SK-N-MC (cell line): ENCODE measurements around the gene ARL4A.

Experiments
- DNase-seq: peaks from one replicate; pipeline ENCODE4 v3.0.0-alpha.2; 2011; ENCODE audit warnings: low read depth, low spot score
- H3K27ac ChIP-seq: fragments of 200-600 bp; sonication (generic); 2 replicates; pipeline ENCODE4 v1.5.1; 2016; ENCODE audit warnings: mixed run types
- H3K36me3 ChIP-seq: fragments of 200-600 bp; sonication (generic); 2 replicates; pipeline ENCODE4 v1.6.1; 2017; ENCODE audit warnings: antibody characterized with exemption, low read length, mixed read lengths; ENCODE audit not compliant: insufficient read depth
- H3K4me3 ChIP-seq: fragments of 200-600 bp; sonication (generic); 2 replicates; pipeline ENCODE4 v1.5.1; 2016
- H3K9ac ChIP-seq: fragments of 200-600 bp; sonication (generic); 2 replicates; pipeline ENCODE4 v1.8.0; 2017; ENCODE audit warnings: mixed run types, mixed read lengths; ENCODE audit not compliant: insufficient read length
- H3K9me3 ChIP-seq: fragments of 200-600 bp; sonication (generic); 2 replicates; pipeline ENCODE4 v1.6.1; 2017; ENCODE audit warnings: low read depth, mild to moderate bottlenecking, antibody characterized with exemption, low read length, moderate library complexity, mixed read lengths
- EZH2 ChIP-seq: fragments of 200-600 bp; sonication (generic); IDR thresholded peaks from one replicate; pipeline ENCODE4 v1.6.1; 2017; ENCODE audit warnings: antibody characterized with exemption
- FOXP2 ChIP-seq: optimal IDR thresholded peaks from 2 replicates; pipeline ENCODE3; 2011; ENCODE audit warnings: mild to moderate bottlenecking, moderate library complexity; ENCODE audit not compliant: insufficient read depth; ENCODE audit errors: extremely low read length, control extremely low read depth
- POLR2AphosphoS5 ChIP-seq: IDR thresholded peaks from 2 replicates; pipeline ENCODE4 v1.6.1; 2012; ENCODE audit warnings: mild to moderate bottlenecking, low read depth, low read length, borderline replicate concordance

ARL4A gene

DNA sequence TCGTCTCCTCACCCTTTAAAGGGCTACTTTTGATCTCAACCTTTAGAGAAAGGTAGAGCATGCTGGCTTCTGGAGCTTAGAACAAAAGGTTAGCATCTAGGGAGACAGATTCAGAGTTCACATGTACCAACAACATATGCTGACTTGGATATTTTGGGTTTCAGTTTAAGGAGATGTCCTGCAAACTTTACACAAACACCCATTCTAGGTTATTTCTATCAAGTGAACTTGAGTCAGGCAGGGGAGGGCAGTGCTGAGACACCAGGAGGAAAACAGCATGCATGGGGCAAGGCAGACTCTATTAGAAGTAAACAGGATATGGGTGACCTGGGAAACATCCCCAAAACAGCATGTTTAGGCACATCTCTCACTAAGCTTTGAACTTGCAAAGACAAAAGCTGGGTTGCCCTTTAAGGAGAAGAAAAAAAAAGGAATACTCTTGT lies 43.8 kb downstream of the ARL4A start:
- TF ChIP-seq POLR2AphosphoS5 (no peak), FOXP2 (no peak), EZH2 (no peak)
- no peak for DNase-seq
- H3K36me3 ChIP-seq, result no peaks in the 10 kb centered on the region
- H3K4me3 ChIP-seq, result no peak overlapping the region
- no peak overlapping the region for H3K27ac ChIP-seq
- H3K9me3 ChIP-seq, result no peaks in the 10 kb centered on the region
- H3K9ac ChIP-seq, result no peak overlapping the region

DNA sequence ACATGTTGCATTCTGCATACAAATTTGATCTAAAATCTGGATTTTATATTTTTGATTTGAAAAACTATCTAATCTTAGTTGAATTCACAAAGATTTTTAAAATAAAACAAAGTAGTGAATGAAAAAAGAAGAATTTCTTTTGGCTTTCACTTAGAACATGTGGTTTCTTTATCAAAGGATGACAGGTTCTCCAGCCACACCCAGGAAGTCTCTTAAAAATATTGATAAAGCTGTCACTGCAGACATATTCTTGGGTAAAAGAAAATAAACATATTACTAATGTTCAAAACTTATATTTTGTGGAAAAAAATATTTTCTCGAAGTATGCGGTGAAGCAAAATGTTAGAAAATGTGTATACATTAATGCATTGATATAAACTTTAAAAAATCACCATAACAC lies 44.3 kb downstream of the ARL4A start:
- TF ChIP-seq FOXP2, result no peak
- TF ChIP-seq POLR2AphosphoS5, result no peak
- TF ChIP-seq EZH2, result no peak
- Histone ChIP-seq H3K9ac (no peak overlapping the region), H3K36me3 (no peaks in the 10 kb centered on the region), H3K4me3 (no peak overlapping the region), H3K27ac (no peak overlapping the region), H3K9me3 (no peaks in the 10 kb centered on the region)
- DNase-seq, result no peak

DNA sequence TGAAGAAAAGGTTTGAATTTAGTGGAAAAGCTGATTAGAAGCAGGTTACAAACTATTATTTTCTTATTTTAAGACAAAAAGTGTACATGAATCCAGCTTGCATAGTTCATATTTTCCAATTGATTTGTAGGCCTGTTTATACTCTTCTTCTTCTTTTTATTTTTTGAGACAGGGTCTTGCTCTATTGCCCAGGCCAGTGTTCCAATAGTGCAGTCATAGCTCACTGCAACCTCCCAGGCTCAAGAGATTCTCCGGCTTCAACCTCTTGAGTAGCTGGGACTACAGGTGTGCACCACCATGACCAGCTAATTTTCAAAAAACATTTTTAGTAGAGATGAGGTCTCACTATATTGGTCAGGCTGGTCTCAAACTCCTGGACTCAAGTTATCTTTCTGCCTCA lies 45.0 kb downstream of the ARL4A start:
- Histone ChIP-seq H3K27ac (no peak overlapping the region), H3K4me3 (no peak overlapping the region), H3K36me3 (no peaks in the 10 kb centered on the region), H3K9me3 (no peaks in the 10 kb centered on the region), H3K9ac (no peak overlapping the region)
- no peak for TF ChIP-seq POLR2AphosphoS5
- no peak for TF ChIP-seq EZH2
- no peak for DNase-seq

DNA sequence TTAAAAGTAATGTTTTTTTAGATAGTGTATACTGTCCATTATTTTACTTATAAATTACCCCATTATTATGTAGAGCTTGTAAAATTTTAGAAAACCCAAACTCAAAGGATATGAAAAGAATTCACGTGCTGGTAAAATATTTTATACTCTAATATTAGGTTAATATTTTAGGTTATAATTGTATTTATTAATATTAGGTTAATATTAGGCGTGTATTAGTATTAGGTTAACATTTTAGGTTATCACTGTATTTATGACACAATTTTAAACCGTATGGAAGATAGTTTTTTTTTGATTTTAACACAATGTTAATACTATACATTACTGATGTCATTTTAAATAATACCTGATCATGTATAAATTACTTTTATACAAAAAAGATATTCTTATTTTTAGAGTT lies 48.5 kb downstream of the ARL4A start:
- Histone ChIP-seq H3K27ac (no peak overlapping the region), H3K9me3 (no peaks in the 10 kb centered on the region), H3K36me3 (no peaks in the 10 kb centered on the region), H3K4me3 (no peak overlapping the region), H3K9ac (no peak overlapping the region)
- no peak for TF ChIP-seq POLR2AphosphoS5
- TF ChIP-seq EZH2, result no peak
- TF ChIP-seq FOXP2, result no peak
- DNase-seq, result no peak

DNA sequence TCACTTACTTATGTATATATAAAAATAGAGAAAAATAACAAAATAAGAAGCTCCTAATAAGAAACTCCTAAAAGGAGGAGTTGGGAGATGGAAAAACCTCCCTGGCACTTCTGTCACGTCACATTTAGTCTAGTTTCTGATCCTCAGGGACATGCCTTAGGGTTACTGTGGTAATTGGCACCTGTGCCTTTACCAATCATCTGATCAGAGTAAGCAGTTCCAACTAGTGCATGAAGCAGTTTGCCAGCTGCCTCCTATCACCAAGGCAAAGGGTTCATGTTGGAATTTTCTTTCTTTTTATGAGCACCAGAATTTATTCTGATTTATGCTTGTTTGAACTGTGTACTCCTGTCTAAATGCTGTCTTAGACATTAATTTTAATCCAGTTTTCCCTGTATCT lies 49.9 kb downstream of the ARL4A start:
- Histone ChIP-seq H3K36me3 (no peaks in the 10 kb centered on the region), H3K9ac (no peak overlapping the region), H3K9me3 (no peaks in the 10 kb centered on the region), H3K4me3 (no peak overlapping the region), H3K27ac (no peak overlapping the region)
- TF ChIP-seq POLR2AphosphoS5 (no peak), FOXP2 (no peak), EZH2 (no peak)
- no peak for DNase-seq

DNA sequence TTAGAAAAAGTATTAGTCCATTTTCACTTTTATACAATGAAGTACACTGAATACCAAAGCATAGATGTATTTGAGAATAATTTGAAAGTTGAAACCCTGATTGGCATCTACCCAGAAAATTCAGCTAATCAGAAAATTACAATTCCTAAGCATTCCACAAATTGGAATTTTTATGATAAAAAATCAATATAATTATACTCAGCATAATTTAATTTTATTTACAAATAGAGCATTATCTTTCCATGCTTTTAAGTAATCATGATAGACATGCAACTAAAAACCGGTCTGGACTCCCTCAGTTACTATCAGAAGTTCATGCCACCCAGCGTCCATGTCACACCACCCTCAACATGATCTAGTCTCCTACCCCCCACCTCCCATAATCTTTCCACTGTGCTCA lies 50.4 kb downstream of the ARL4A start:
- no peak for DNase-seq
- no peak overlapping the region for H3K9ac ChIP-seq
- TF ChIP-seq EZH2 (no peak), FOXP2 (no peak), POLR2AphosphoS5 (no peak)

DNA sequence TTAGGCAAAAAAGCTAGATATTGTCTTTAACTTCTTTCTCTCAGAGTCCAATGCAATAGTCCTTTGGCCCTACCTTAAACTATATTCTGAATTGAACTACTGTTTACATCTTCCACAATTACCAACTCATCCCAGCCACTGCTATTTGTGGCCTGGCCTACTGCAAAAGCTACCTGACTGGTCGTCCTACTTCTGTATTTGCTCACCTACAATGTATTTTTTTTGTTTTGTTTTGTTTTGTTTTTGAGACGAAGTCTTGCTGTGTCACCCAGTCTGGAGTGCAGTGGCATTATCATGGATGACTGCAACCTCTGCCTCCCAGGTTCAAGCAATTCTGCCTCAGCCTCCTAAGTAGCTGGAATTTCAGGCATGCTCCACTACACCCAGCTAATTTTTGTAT lies 51.2 kb downstream of the ARL4A start:
- H3K9ac ChIP-seq, result no peak overlapping the region
- no peaks in the 10 kb centered on the region for H3K36me3 ChIP-seq
- H3K9me3 ChIP-seq, result no peaks in the 10 kb centered on the region
- H3K4me3 ChIP-seq, result no peak overlapping the region
- no peak for DNase-seq
- TF ChIP-seq EZH2 (no peak), POLR2AphosphoS5 (no peak), FOXP2 (no peak)
- H3K27ac ChIP-seq, result no peak overlapping the region

More for the DNA sequence above, 50.4 kb downstream of the ARL4A start:
- H3K4me3 ChIP-seq, result no peak overlapping the region
- H3K36me3 ChIP-seq, result no peaks in the 10 kb centered on the region
- no peak overlapping the region for H3K27ac ChIP-seq
- H3K9me3 ChIP-seq, result no peaks in the 10 kb centered on the region
